ENCODE data around the gene NT5M.
A peak's percentile ranks its signal among the peaks of the same experiment; 100 is the strongest.

The NT5M gene

DNA sequence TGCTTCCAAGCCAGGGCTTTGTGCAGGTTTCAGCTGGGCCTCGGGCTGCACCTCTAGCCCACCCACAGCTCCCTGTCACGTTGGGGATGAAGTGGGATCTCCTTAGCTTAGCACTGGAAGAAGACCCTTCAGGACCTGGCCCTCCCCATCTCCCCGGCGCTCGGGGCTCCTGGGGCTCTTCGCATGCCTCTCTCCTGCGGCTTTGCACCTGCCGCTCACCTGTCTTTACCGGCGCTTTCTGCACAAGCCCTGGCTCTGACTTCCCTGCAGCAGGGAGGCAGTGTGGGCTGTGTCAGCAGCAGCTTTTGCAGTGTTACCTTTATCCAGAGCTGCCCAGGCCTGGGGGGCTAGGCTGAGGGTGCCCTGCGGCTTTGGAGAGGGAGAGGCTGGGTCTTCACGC lies 52.3 kb downstream of the NT5M start:
- DNase-seq (ENCODE audit: low spot score) = no peak

GRCh38 chr17:17356149-17356930 lies 53.2 kb downstream of the NT5M start:
- peak; percentile 91 for DNase-seq (ENCODE audit: low spot score)

DNA sequence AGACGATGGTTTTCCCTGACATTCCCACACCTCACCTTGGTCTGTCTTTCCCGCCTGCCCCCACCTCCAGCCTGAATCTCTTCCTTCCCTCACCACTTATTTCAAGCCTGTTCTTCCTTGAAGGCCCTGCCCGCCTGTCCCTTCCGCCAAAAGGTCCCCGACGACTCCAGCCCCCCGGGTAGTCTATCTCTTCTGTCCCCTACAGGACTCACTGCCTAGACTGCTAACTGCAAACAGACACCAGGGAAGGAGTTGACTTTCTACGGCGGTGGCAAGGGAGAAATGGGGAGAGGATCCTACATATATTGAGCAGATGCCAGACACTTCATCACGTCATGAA lies 53.7 kb downstream of the NT5M start:
- DNase-seq (ENCODE audit: low spot score) = no peak

GRCh38 chr17:17358060-17358751 lies 55.0 kb downstream of the NT5M start:
- DNase-seq (ENCODE audit: low spot score) = no peak

- DNase-seq (ENCODE audit: low spot score) = no peak
Measured at GRCh38 chr17:17358866-17359265, 55.7 kb downstream of the NT5M start.

DNA sequence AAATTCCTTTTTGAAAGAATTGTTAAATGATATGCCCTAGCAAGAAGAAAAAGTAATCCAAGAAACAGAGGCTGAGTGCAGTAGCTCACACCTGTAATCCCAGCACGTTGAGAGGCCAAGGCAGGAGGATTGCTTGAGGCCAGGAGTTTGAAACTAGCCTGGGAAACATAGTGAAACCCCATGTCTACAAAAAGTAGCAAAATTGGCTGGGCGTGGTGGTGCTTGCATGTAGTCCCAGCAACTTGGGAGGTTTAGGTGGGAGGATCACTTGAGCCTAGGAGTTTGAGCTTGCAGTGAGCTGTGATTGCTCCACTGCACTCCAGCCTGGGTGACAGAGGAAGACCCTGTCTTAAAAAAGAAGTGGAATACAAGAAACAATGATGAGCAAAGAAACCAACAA lies 56.1 kb downstream of the NT5M start:
- no peak for DNase-seq (ENCODE audit: low spot score)

DNA sequence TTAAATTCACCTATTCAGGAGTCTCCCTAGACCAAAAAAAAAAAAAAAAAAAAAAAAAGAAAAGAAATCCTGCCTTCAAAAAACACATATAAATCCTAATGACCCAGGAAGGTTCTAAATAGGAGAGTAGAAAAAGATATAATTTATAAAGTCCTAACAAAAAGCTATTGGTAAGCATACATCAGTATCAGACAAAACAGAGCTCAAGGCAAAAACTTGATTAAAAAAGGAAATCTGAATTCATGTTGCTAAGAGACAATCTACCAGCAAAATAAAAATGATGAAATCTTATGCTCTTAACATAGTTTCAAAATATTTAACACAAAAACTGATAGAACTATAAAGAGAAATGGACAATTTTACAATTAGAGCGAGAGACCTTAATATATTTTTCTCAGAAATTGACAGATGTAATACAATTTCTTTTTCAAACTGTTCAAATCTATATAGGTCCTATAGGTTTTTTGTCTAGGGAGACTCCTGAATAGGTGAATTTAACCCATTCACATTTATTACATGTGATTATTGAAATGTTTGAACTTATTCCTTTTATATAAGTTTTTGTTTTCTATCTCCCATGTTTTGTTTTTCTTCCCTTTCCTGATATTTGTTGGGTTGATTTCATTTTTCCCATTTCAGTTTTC lies 57.0 kb downstream of the NT5M start:
- DNase-seq (ENCODE audit: low spot score) = no peak

DNA sequence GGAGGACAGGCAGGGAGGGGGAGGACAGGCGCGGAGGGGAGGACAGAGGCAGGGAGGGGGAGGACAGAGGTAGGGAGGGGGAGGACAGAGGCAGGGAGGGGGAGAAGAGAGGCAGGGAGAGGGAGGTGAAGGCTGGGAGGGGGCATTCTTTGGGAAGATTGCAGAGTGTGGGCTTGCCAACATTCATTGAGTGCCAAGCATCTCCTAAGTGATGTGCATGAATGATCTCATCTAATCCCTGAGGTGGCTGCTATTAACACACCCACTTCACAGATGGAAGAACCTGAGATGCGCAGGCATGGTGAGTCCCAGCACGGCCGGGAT lies 58.3 kb downstream of the NT5M start:
- no peak for DNase-seq (ENCODE audit: low spot score)

DNA sequence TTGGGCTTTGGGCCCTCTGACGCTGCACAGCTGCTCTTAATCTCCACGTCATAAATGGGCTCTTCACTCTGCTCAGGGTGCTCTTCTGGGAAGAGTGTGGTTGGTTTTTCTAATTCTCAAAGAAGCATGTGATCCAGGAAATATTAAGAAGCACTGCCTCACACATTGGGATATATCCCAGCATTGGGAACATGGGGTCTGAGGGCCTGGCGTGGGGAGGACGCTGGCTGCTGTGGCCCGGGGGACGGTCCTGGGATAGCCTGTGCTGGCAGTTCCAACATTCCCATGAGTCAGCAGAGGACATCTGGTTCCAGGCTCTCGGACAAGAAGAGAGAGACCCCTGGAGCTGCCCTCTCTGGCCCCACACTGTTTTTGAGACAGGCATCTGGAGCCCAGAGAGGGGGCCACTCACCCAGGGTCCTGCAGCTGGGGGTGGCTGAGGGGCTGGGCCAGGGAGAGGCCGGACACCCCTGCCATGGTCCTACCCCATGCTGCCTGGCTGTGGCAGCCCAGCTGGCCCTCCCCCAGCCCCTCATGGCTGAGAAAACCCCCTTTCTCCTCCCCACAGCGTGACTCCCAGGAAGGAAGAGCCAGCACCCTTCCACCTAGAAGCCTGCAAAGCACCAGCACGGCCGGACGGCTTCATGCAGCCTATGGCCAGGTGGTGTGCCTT lies 58.8 kb downstream of the NT5M start:
- peak; percentile 52 for DNase-seq (ENCODE audit: low spot score)

DNA sequence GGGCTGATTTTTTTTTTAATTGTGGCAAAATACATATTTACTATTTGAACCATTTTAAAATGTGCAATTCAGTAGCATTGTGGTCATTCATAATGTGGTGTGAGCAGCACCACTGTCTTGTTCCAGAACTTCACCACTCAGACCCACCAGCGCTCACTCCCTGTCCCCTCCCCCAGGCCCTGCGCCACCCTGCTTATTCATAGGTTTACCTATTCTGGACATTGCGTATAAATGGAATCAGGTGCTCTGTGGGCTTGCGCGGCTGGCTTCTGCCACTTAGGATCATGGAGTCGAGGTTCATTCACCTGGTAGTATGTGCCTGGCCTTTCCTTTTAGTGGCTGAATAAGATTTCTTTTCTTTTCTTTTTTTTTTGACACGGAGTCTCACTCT lies 59.4 kb downstream of the NT5M start:
- no peak for DNase-seq (ENCODE audit: low spot score)

DNA sequence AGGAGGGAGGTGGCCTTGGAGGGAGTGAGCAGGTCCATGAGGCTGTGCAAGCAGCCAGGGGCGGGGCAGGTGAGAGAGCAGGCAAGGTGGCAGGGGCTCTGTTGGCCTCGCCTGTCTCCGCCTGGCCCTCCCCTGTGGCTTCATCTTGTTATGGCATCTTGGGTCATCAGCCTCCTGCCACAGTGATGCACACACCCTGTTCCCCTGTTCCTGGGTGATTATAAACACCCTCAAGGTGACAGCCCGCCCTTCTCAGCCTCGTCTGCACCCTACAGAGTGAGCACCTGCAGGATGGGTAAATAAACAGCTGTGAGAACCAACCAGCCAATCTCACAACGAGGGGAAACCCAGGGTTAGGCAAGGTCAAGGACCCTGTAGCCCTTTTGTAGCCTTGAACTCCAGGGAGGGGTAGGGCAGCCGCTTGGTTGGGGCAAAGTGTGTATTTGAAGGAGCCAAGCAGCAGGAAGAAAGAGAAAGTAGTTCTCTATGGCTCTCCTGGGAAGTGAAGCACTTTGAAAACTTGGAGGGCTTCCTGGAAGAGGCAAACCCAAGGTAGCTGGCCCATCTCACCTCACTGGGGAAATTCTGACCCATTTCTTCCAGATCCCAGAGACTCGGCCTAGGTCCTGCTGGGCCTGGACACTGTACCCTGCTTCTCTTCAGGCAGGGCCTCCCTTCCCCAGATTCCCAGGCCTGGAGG lies 60.6 kb downstream of the NT5M start:
- no peak for DNase-seq (ENCODE audit: low spot score)

GRCh38 chr17:17364338-17364667 lies 61.1 kb downstream of the NT5M start:
- DNase-seq (ENCODE audit: low spot score) = no peak

- no peak for DNase-seq (ENCODE audit: low spot score)
Measured at GRCh38 chr17:17365476-17366110, 62.4 kb downstream of the NT5M start.

DNA sequence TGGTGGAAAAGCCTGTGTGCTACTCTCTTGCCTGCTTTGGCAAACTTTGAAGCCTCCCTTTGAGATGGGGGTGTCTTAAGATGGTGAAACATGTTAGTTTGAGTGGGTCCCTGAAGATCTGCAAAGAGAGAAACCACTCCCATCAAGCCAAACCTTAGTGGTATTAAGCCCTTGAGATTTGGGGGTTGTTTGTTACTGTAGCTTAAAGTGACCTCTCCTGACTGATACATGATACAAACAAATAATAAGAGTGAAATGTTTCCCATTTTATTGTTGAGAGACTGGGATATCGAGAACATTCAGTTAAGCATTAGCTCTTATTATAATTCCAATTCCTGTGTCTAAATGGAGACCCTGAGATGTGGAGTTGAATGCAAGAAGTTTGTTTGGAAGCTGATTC lies 63.1 kb downstream of the NT5M start:
- DNase-seq (ENCODE audit: low spot score) = no peak

GRCh38 chr17:17366941-17367875 lies 64.0 kb downstream of the NT5M start:
- DNase-seq (ENCODE audit: low spot score) = no peak

DNA sequence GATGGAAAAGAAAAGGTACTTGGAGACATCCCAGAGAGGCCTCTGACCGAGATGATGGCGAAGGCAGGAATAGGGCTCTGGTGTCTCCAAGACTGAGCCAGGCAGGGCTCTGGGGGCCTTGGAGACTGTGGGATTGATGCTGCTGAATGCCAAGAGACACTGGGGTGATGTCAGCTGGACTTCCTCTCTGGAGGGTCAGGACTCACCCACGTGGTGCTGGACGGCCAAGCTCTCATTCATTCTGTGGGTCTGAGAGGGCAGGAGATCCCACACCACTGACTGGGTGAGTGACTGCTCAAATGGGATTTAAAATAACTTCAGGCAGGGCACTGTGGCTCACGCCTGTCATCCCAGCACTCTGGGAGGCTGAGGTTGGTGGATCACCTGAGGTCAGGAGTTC lies 64.8 kb downstream of the NT5M start:
- no peak for DNase-seq (ENCODE audit: low spot score)

GRCh38 chr17:17370711-17371110 lies 67.5 kb downstream of the NT5M start:
- DNase-seq (ENCODE audit: low spot score) = no peak

DNA sequence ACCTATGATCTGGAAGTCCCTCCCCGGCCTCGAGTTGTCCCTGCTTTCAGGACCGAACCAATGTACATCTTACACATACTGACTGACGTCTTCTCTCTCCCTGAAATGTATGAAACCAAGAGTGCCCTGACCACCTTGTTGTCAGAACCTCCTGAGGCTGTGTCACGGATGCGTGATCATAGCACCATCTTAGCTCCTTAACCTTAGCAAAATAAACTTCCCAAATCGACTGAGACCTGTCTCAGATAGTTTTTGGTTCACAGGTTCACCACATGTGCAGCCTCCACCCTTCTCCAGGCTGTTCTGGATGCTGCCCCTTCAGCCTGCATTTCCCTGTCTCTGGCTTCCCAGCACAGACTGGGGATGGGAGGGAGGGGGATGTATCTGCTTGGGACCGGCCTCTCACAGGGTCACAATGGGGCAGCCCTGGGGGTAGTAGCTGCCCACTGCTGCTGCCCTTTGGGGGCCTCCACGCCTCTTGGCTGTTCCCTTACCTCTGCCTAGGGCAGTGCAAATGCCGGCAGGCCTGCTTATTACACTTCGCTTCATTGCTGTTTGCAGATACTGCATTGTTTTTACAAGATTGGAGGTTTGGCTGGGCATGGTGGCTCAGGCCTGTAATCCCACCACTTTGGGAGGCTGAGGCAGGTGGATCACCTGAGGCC lies 69.8 kb downstream of the NT5M start:
- DNase-seq (ENCODE audit: low spot score) = no peak

- DNase-seq (ENCODE audit: low spot score) = no peak
Measured at GRCh38 chr17:17375841-17376240, 72.7 kb downstream of the NT5M start.

- DNase-seq (ENCODE audit: low spot score) = peak; percentile 80
Measured at GRCh38 chr17:17376362-17376761, 73.2 kb downstream of the NT5M start.
